Fibroblast of mammary gland (primary cell): ENCODE results near the gene GALNT2.

ENCODE experiments used
- DNase-seq: peaks from one replicate; pipeline ENCODE4 v3.0.0-alpha.2; 2010; ENCODE audit warnings: low read depth
- H3K4me3 ChIP-seq: 2 replicates; pipeline ENCODE4 v1.5.1; 2011; ENCODE audit warnings: low read depth, mild to moderate bottlenecking, low read length, moderate library complexity; ENCODE audit not compliant: control insufficient read depth
- CTCF ChIP-seq: conservative IDR thresholded peaks from 2 replicates; pipeline ENCODE4 v1.5.1; 2011; ENCODE audit warnings: low read depth, low read length, inconsistent platforms; ENCODE audit not compliant: control insufficient read depth, insufficient read depth

GALNT2 gene

GRCh38 chr1:230127105-230128054 is 60.3 kb downstream of the GALNT2 start:
- no peak overlapping the region for H3K4me3 ChIP-seq
- no peak for DNase-seq
- TF ChIP-seq CTCF, result no peak

GRCh38 chr1:230128569-230129285 is 61.7 kb downstream of the GALNT2 start:
- no peak for DNase-seq
- TF ChIP-seq CTCF, result no peak
- H3K4me3 ChIP-seq, result no peak overlapping the region

- no peak overlapping the region for H3K4me3 ChIP-seq
- DNase-seq, result no peak
- no peak for TF ChIP-seq CTCF
These were observed 62.3 kb downstream of the GALNT2 start for GRCh38 chr1:230129341-230129740.

- H3K4me3 ChIP-seq, result no peak overlapping the region
- DNase-seq, result no peak
- no peak for TF ChIP-seq CTCF
These were observed 63.3 kb downstream of the GALNT2 start for GRCh38 chr1:230130172-230130944.

- TF ChIP-seq CTCF, result no peak
- DNase-seq, result no peak
These were observed 64.4 kb downstream of the GALNT2 start for GRCh38 chr1:230131457-230131856.

GRCh38 chr1:230132758-230133157 is 65.7 kb downstream of the GALNT2 start:
- no peak for DNase-seq
- TF ChIP-seq CTCF, result no peak
- H3K4me3 ChIP-seq, result no peak overlapping the region

More at GRCh38 chr1:230131457-230131856, 64.4 kb downstream of the GALNT2 start:
- H3K4me3 ChIP-seq, result no peak overlapping the region
